Subcutaneous adipose tissue (tissue), 4 donors: ENCODE results near the gene TCOF1. TPM values are rescaled to one million over a fixed set of nuclear protein-coding genes. Genes with fewer than 3 reads are reported as not detected.

Experiments
- CTCF ChIP-seq: fragments of 450-650 bp; IDR thresholded peaks from one replicate; pipeline ENCODE4 v1.5.1; 2016; ENCODE audit warnings: low read depth, mild to moderate bottlenecking, control low read depth, antibody characterized with exemption, moderate library complexity
- total RNA-seq, 4 donors: library from RNA; depleted of rRNA; stranded (reverse); fragments of >200 nt; gene quantifications; one replicate each; pipeline ENCODE4 v1.1.0, GENCODE V29; 2016

Gene TCOF1
- total RNA-seq, 4 donors from 2014 or later, result 18.2 to 29.0 (median 19.9) TPM

GRCh38 chr5:150313501-150313900, 44.0 kb upstream of the TCOF1 start:
- TF ChIP-seq CTCF, result no peak

- no peak for TF ChIP-seq CTCF
Measured at GRCh38 chr5:150313921-150314716, 43.4 kb upstream of the TCOF1 start.

GRCh38 chr5:150315245-150315644, 42.3 kb upstream of the TCOF1 start:
- no peak for TF ChIP-seq CTCF

GRCh38 chr5:150316320-150316719, 41.2 kb upstream of the TCOF1 start:
- TF ChIP-seq CTCF, result no peak

GRCh38 chr5:150317048-150318003, 40.2 kb upstream of the TCOF1 start:
- TF ChIP-seq CTCF, result no peak

GRCh38 chr5:150318613-150319483, 38.6 kb upstream of the TCOF1 start:
- no peak for TF ChIP-seq CTCF
